Measurements from ENCODE around the gene TDG.
"Not testable (repeated sequence)": the region's sequence is repeated elsewhere in the genome, so short reads cannot be mapped to it uniquely, and the experiment has no call there.

TDG gene

DNA sequence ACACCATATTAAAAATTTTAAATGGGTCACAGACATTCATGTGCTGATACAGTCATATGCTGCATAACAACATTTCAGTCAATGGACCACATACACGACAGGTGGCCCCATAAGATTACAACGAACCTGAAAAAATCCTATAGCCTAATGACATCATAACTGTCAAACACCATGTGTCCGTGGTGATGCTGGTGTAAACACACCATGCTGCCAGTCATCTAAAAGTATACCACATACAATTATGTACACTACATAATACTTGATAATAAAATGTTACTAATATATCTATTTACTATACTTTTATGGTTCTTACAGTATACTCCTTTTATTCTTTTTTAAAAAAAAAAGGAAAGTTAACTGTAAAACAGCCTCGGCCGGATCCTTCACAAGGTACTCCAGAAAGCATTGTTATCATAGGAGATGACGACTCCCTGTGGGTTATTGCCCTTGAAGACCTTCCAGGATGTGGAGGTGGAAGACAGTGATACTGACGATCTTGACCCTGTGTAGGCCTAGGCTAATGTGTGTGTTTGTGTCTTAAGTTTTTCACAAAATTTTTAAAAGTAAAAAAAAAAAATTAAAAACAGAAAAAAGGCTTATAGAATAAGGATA, 5.0 kb upstream of the TDG start:
- DNase-seq (ENCODE audit: low read depth) = no peak

DNA sequence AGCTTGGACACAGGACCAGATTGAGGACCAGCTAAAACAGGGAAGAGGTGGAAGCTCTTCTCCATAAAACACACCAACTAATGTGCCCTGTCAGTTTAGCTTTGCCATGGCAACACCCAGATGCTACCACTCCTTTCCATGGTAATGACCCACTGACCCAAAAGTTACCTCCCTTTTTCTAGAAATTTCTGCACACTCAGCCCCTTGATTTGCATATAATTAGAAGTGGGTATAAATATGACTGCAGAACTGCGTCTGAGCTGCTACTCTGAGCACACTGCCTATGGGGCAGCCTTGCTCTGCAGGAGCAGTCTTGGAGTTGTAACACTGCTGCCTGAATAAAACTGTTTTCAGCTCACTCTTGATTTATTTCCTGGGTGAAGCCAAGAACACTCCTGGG, 3.2 kb upstream of the TDG start:
- no peak for DNase-seq (ENCODE audit: low read depth)

DNA sequence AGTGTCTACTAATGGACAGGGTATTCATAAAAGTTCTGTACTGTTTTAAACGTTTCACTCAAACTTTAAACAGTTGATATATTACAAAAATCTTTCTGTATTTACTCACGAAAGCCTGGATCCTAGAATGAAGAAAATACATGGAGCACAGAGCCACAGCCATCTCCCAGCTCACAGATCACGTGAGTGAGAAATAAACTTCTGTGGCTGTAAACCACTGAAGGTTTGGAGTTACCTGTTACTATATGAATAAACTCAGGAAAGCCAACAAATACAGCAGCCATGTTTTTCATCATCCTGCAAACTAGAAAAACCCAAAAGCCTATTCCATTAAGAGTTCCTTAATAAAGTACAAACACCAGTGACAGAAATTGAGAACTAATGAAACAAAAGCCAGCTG, 867 bp upstream of the TDG start:
- DNase-seq (ENCODE audit: low read depth) = no peak

DNA sequence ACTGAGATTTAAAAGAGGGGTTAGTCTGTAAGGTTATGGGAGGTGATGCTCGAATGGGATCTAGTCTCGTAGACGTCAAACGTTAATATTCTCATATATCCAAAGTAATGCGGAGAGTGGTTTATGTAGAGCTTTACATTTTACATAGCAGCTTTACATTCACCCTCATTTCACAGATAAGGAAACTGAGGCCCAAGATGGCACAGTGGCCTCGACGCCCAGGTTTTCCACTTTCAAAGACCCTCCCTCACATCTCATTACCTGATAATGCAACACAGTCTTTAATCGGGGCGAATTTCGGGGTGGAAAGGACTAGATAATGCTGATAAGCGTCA, 450 bp upstream of the TDG start:
- DNase-seq (ENCODE audit: low read depth) = no peak

DNA sequence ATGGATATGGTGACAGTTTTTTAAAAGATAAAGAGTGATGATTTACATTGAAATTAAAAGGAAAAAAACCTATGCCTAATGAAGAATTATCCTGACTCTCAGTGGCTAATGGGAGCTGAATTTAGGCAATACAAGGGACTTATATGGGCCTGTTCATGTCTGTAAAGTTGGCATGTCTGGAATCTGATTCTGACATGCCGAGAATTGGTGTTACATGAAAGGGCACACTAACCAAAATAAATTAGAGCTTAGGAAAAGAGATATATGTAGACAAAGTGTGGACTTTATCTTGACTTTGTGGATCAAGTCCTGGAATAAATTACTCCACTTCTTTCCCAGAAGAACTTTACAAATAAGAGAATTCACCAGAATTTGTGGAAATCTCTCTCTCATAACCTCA, 1.1 kb downstream of the TDG start:
- DNase-seq (ENCODE audit: low read depth) = no peak

DNA sequence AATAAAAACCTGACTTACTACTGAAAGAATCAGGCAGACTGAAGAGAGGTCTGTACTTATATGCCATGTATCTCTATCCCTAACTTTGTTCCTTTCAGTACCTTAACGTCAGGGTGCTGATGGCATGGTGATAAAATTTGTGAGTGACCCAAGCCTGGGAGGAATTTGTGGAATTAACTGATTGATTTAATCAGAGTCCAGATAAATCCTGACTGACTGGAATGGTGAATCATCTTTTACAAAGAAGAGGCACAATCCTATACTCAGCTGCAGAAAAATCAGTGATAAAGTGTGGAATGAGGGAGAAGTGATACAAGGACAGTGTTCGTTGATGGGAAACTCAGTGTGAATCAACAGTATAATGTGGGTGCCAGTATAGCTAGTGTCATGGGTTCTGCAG, 3.7 kb downstream of the TDG start:
- no peak for DNase-seq (ENCODE audit: low read depth)

DNA sequence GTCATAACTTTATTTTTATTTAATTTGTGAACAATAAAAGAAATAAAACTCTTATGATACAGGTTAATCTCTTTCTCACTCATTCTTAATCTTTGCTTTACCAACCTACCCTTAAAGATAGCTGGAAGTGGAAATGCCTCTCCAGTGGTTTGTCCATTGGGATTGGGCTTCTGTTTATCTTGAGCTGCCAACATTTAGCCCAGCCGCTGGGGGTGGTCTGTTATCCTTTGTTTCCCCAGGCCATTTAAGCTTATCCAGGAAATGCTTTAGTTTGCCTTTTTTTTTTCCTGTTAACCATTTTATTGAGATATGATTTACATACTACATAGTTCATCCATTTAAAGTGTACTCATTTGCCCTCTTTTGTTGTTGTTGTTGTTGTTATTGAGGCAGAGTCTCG, 8.2 kb downstream of the TDG start:
- DNase-seq (ENCODE audit: low read depth) = no peak

DNA sequence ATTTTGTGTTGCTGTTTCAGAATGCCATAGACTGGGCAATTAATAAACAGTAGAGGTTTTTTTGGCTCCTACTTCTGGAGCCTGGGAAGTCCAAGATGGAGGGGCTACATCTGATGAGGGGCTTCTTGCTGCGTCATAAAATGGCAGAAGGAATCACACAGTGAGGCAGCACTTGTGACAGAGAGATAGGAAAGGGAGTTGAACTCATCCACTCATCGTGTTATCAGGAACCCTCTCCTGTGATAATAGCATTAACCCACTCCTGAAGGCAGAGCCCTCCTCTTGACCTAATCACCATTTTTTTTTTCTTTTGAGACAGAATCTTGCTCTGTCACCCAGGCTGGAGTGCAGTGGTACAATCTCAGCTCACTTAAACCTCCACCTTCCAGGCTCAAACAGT, 9.7 kb downstream of the TDG start:
- no peak for DNase-seq (ENCODE audit: low read depth)

DNA sequence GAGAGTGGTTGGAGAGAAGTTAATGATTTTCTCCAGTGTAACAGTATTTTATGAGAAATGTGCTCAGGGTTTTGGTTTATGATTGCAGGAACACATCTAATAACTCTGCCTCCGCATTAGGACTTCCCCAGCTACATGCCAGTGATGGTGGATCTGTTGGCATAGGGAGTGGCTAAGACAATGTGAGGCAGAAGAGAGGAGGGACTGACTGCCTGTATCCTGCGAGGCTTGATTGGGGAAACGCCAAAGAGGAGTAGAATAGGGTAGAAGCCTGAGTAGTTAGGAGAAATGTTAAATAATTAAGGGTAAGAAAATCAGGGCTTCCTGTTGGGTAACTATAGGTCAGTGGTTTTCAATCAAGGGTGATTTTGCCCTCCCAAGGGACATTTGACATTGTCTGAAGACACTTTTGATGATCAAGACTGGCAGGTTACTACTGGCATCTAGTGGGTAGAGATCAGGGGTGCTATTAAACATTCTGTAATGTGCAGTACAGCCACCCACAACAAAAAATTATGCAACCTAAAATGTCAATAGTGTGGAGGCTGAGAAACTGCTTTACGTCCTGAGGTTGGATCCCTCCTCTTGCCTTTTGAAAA, 12.8 kb downstream of the TDG start:
- no peak for DNase-seq (ENCODE audit: low read depth)

DNA sequence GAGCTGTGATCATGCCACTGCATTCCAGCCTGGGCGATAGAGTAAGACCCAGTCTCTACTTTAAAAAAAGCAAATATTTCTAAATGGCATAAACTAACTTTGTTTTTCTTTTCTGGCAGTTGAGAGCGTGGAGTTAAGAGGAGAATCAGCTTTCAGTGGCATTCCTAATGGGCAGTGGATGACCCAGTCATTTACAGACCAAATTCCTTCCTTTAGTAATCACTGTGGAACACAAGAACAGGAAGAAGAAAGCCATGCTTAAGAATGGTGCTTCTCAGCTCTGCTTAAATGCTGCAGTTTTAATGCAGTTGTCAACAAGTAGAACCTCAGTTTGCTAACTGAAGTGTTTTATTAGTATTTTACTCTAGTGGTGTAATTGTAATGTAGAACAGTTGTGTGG, 21.2 kb downstream of the TDG start:
- DNase-seq (ENCODE audit: low read depth) = no peak

DNA sequence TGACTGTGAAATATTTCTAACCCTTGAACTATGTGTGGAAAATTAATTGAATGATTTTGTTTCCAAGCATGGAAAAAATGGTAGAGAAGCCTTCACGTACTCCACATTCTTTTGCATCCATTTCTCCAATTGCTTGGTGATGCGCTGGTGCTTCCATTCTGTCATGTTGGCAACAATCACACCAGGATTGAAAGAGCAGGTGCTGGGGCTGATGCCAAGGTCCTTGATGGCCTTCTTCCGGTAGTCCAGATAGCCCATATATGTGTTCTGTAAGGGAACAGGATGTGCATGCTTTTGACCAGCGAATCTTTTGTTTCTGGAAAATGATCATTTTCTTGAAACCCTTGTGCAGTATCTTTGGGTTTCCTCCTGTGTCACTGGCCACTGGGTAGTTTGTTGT, 28.6 kb downstream of the TDG start:
- DNase-seq (ENCODE audit: low read depth) = no peak

DNA sequence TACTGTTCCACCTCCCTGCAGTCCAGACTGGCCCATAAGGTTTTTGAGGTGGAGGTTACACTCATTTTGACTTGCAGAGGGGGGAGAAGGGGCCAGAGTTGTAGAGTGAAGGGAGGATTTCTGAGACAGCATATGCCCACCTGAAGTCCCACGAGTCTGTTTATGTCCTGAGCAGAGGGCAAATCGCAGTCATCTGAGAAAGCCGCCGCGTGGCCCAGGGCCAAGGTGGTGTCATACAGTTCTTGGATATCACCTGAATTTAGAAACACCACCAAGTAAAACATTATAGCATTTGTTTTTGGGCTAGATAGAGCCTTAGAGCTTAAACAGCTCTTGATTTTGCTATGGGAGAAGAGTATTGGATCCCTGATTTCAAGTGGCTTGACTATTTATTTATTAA, 30.9 kb downstream of the TDG start:
- DNase-seq (ENCODE audit: low read depth) = no peak

DNA sequence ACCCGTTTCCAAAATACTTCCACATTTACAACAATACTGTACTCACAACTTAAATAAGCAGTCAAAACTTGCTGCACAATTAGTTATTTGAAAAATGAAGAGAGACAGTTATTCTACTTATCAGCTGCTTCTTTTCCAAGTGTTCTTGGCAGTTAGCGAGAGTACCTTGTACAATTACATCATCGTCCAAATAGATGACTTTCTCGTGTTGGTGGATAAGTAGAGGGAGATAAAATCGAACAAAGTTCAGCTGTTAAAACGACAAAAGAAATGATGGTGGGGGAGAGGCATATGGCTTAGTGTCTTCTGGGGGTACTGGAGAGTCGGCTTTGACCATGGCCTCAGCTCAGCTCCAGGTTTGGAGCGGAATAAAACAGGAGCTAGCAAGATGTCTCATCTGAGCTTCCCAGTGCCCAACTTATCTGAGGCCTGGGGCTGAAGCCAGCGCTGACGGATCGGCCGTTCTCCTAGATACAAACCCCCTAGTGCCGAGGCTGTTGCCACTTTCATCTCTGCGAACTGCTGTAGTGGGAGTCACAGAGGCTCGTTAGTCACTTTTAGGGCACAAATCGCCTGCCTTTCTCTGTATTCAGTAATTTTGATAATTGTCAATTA, 31.7 kb downstream of the TDG start:
- DNase-seq (ENCODE audit: low read depth) = no peak

DNA sequence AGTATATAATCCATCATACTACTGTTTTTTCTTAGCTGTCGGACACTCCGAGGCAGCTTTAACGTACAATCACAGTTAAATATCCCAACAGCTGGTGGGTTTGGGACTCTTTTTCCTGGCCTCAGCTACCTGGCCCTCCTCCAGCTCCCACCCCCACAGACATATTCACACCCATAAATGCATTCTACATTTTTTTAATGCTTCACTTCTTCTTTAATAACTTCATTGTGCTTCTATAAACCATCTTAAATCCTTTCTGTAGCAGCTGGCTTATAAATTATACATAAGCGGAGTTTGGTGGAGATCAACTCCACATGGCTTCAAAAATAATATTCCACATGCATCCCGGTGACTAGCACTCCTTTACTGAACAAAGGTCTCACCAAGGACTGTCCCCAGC, 33.3 kb downstream of the TDG start:
- no peak for DNase-seq (ENCODE audit: low read depth)

DNA sequence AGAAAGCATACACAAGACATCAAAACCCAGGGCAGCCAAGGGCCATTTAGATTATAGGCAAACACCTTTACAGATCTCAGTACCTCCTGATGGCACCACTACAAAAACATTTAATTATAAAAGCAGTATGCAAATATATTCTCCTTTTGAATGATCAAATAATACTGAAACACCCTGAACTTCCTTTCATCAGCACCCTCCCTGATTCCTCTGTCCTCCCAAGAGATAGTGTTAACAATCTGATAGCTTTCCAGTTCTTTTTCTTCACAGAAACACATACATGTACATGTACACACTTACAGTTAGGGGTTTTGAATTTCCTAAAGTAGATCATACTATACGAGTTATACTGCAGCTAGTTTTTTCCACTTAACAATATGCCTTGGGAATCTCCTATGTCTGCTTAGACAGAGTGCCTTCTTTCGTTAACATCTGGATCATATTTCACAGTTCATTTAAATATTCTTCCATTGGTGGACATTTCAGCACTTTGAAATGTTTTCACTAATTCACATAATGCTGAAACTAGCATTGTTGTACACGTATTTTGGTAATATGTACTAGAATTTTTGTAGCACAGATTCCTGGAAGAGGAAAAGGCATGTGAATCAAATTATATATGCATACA, 35.2 kb downstream of the TDG start:
- DNase-seq (ENCODE audit: low read depth) = no peak

DNA sequence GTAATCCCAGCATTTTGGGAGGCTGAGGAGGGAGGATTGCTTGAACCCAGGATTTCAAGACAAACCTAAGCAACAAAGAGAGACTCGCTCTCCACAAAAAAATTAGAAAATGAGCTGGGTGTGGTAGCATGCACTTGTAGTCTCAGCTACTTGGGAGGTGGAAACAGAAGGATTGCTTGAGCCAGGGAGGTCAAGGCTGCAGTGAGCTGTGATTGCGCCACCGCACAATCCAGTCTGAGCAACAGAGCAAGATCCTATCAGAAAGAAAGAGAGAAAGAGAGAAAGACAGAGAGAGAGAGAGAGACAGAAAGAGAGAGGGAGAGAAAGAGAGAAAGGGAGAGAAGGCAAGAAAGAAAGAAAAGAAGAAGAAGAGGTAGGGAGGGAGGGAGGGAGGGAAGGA, 37.0 kb downstream of the TDG start:
- DNase-seq (ENCODE audit: low read depth) = no peak

DNA sequence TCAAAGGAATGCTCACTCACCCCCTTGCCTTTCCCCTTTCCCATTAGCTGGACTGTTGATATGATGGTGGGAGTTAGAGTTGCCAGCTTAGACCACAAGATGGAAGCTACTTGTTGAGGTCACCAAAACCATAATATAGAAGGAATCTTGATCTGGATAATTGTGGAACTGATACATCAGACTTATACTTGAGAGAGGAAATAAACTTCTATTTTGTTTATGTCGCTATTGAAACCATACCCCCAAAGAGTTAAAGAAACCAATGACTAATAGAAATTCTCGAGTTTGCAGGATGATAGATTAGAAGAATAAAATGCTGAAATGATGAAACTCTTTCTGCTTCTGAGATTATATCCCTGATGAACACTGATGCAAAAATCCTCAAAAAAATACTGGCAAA, 37.9 kb downstream of the TDG start:
- no peak for DNase-seq (ENCODE audit: low read depth)

DNA sequence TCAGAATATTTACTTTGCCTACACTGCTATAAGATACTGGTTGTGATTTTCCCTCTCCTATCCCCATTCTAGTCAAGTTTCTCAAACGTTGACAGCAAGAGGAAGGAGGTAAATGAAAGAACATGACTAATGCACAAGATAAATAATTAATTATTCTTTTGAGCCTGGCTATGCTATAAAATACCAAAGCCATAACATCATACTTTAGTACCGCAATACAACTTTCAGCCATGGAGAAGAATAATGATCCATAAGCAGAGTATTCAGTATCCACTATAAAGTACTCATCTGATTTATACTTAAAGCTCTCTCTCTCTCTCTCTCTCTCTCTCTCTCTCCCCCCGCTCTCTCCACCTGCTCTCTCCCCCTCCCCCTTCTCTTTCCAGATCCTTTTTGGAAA, 41.3 kb downstream of the TDG start:
- DNase-seq (ENCODE audit: low read depth) = no peak

DNA sequence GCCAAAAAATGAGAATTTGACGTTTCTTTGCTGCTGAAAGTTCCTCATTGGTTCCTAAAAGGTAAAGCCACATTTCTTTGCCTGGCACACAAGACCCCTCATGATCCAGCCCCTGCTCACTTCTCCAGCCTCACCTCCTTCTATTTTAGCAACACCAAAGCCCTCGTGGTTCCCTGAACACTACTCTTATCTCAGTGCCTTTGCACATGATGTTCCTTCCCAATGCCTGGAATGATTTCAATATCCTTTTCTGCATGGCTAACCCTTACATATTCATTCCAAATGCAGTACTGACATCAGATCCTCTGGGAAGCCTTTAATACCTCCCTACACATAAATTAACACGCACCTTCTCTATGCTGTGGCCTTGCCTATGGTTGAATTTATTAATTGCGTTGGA, 44.4 kb downstream of the TDG start:
- DNase-seq (ENCODE audit: low read depth) = no peak

DNA sequence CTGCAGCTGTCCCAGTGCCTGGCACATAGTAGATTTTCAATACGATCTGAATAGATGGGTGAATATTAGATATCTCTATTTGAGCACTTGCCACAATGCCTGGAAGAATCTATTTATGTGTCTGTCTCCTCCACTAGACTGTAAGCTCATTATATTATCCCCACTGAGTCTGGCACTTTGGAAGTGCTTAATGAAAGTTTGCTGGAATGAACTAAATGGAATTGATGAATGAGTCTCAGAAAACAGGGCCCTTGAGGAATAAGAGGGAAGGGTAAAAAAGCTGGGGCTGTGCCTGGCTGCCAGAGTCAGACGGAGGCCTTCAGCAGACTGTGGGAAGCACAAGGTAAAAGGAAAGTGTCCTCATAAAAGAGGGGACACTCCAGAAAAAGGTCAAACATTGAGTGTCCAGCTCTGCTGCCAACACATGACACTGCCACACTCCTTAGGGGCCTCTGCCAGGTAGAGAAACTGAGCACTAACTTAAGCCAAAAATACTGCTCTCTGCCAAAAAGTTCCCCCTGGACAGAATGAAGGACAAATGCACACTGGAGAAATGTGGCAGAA, 45.0 kb downstream of the TDG start:
- DNase-seq (ENCODE audit: low read depth) = no peak

DNA sequence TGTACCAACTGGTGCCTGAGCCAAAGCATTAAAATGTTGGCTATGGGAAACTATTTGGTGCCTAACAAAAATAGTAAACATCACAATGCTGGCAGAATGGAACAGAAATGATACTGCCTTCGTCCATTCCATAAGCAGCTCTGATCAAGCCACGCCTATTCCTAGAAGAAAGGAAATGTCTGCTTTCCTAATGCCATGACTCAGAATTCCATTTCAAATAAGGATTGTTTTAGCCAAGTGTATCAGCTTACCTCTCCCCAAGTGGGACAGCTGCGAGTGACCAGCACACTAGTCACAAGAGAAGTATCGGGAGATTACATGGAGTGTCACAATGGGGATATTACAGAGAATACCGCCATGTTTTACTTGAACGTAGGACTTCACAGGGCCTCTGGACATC, 45.6 kb downstream of the TDG start:
- no peak for DNase-seq (ENCODE audit: low read depth)

DNA sequence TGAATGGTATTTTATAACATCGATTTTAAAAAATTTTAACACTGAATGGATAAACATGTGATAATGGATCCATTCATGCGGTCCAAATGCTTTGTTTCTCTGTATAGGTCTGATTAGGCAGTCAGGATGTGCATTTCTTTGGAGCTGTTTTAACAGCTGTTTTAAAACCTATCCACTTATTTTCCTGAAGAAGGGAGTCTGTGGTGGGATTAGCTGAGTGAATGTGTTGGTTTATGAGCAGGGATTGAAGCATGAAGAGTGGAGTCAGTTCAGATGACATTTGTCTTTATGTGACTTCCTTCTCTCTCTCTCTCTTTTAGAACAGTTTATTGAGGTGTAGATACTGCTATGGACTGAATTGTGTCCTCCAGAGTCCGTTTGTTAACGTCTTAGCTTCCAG, 46.7 kb downstream of the TDG start:
- DNase-seq (ENCODE audit: low read depth) = no peak

DNA sequence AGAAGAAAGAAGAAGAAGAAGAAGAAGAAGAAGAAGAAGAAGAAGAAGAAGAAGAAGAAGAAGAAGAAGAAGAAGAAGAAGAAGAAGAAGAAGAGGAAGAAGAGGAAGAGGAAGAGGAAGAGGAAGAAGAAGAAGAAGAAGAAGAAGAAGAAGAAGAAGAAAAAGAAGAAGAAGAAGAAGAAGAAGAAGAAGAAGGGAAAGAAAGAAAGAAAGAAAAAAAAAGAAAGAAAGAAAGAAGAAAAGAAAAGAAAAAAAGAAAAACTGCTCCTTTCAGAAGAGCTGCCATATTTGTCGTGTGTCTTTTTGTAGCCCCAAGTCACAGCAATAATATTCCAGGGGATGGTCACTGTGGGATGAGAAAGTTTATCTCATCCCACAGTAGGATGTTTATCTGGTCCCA, 56.2 kb downstream of the TDG start:
- not testable (repeated sequence) for DNase-seq (ENCODE audit: low read depth)

DNA sequence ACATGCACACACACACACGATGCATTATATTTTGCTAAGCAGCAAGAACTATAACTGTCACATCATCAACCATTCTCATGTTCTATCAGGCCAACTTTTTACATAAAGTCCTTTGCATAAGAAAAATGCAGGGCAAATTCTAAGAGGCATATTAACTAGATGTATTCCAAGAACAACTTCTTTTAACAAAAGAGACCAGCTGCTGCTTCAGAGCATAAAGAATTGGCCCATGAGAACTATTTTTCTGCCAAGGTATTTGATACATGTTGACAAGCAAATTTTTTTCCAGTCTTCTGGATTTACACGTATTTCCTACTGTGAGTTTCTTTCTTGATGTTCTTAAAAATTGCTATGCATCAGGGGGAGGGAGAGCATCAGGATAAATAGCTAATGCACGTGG, 57.1 kb downstream of the TDG start:
- DNase-seq (ENCODE audit: low read depth) = no peak
